Measurements from ENCODE around the gene SMAD6. TPM values are rescaled to one million over a fixed set of nuclear protein-coding genes. Genes with fewer than 3 reads are reported as not detected.

The SMAD6 gene
- total and polyA plus RNA-seq, 2 of the 4 experiments (the other 2 are of a cell fraction) = 4.8 to 8.5 TPM

- no peak overlapping the region for H3K4me2 ChIP-seq (ENCODE audit: low read depth, low read length)
- H3K27me3 ChIP-seq (ENCODE audit: control insufficient read depth, insufficient read depth, low read length) = no peaks in the 10 kb centered on the region
- peak overlapping the region; percentile 38; the same call in 1 of the 2 replicates for H3K18ac ChIP-seq (ENCODE audit: low read depth, low read length)
- H4K91ac ChIP-seq (ENCODE audit: insufficient read depth, low read depth, low read length) = peak overlapping the region; percentile 100
- no CpG with 5 or more reads among the region's 1 CpG for WGBS, 2 experiments (ENCODE audit: extremely low coverage in 2 of 2, insufficient read length in 1 of 2)
- H3K4me1 ChIP-seq (ENCODE audit: control insufficient read depth, insufficient read depth, low read length) = peaks cover 51% of the 10 kb centered on the region
- CTCF ChIA-PET = interaction anchor here (1.3 to 2.3 kb wide), 3 partner anchors 11 to 73 kb away, joined by 3 to 5 read pairs (median 4); no protein-coding TSS in a partner anchor
- no TSS peak for BruUV-seq (replicated peaks)
- peak overlapping the region; percentile 81 to 95; a peak in 3 of 4 replicates for H4K8ac ChIP-seq (ENCODE audit: low read depth in 2 of 2, low read length in 2 of 2)
- TF ChIP-seq USF2 (IDR thresholded peaks at IDR 0.05; ENCODE audit: low read depth, low read length) = no peak
- no peak for TF ChIP-seq MAFK (IDR thresholded peaks at IDR 0.05; ENCODE audit: low read depth, low read length)
- TF ChIP-seq MXI1 (IDR thresholded peaks at IDR 0.05; ENCODE audit: borderline replicate concordance, low read depth, low read length) = no peak
- no peak for TF ChIP-seq POLR2A (IDR thresholded peaks at IDR 0.05; ENCODE audit: low read depth, low read length)
- no peak for TF ChIP-seq CTCF (conservative IDR thresholded peaks at IDR 0.05; ENCODE audit: low read depth, low read length)
- no peak for TF ChIP-seq RFX5 (IDR thresholded peaks at IDR 0.05; ENCODE audit: low read depth, low read length)
- no peak for TF ChIP-seq BHLHE40 (IDR thresholded peaks at IDR 0.05; ENCODE audit: low read depth, low read length)
- TF ChIP-seq MAZ (IDR thresholded peaks at IDR 0.05; ENCODE audit: borderline replicate concordance, low read depth, low read length) = no peak
- TF ChIP-seq NFE2L2 (IDR thresholded peaks at IDR 0.05; ENCODE audit: low read depth, low read length) = no peak
- no peak for TF ChIP-seq SMC3 (IDR thresholded peaks at IDR 0.05; ENCODE audit: low read depth, low read length)
- TF ChIP-seq RCOR1 (IDR thresholded peaks at IDR 0.05; ENCODE audit: insufficient replicate concordance, low read length) = no peak
- no peak for TF ChIP-seq ELK1 (IDR thresholded peaks at IDR 0.05; ENCODE audit: borderline replicate concordance, low read depth, low read length)
- no peak for TF ChIP-seq CEBPB (IDR thresholded peaks at IDR 0.05; ENCODE audit: low read depth, low read length)
- TF ChIP-seq RAD21 (IDR thresholded peaks at IDR 0.05; ENCODE audit: low read length) = no peak
- TF ChIP-seq CHD1 (IDR thresholded peaks at IDR 0.05; ENCODE audit: low read depth, low read length) = no peak
- TF ChIP-seq FOS (IDR thresholded peaks at IDR 0.05; ENCODE audit: low read depth, low read length) = no peak
- H3K36me3 ChIP-seq (ENCODE audit: control insufficient read depth, insufficient read depth, low read length) = peaks cover 5% of the 10 kb centered on the region; the same call in 1 of the 2 replicates
- intact Hi-C loops (cut with micrococcal nuclease) = no loop called here
- H3K9me1 ChIP-seq (ENCODE audit: insufficient read depth, low read length) = peaks cover 40% of the 10 kb centered on the region
- peak overlapping the region; percentile 98 for H2BK15ac ChIP-seq (ENCODE audit: low read depth, low read length)
- peak overlapping the region; percentile 91 for H3K23ac ChIP-seq (ENCODE audit: low read depth, low read length)
- peaks cover 37 to 85% of the 10 kb centered on the region in 2 experiments for H3K79me1 ChIP-seq (ENCODE audit: low read depth in 1 of 2, low read length in 2 of 2)
- H2AK5ac ChIP-seq (ENCODE audit: low read depth, low read length) = peak overlapping the region; percentile 95
- dilution Hi-C loops (cut with HindIII; ENCODE audit: low sequenced_read_pairs, unreplicated experiment) = no loop called here
- H3K9ac ChIP-seq (ENCODE audit: low read depth, low read length) = no peak overlapping the region
- peak overlapping the region; percentile 44 for H2AFZ ChIP-seq (replicated peaks; ENCODE audit: low read length, poor library complexity)
- DNase-seq = no peak
- H3K4me3 ChIP-seq (ENCODE audit: insufficient read depth, low read depth, low read length) = no peak overlapping the region
- in situ Hi-C loops (cut with MboI; ENCODE audit: low sequenced_read_pairs) = no loop called here
- no peaks in the 10 kb centered on the region for H4K20me1 ChIP-seq (ENCODE audit: insufficient read depth, low read length)
- ATAC-seq (ENCODE audit: low read depth) = no peak
- no peak overlapping the region for H3K56ac ChIP-seq (ENCODE audit: extremely low read depth, insufficient read depth, low read length)
- peak overlapping the region; percentile 95 for H3K14ac ChIP-seq (replicated peaks; ENCODE audit: low read depth, low read length)
- H4K5ac ChIP-seq (ENCODE audit: low read depth, low read length) = peak overlapping the region; percentile 47; the same call in 1 of the 2 replicates
- H2BK120ac ChIP-seq (ENCODE audit: low read depth, low read length) = peak overlapping the region; percentile 94
- peak overlapping the region; percentile 89 for H2BK20ac ChIP-seq (ENCODE audit: low read depth, low read length)
- peak overlapping the region; percentile 84 for H2BK5ac ChIP-seq (ENCODE audit: low read depth, low read length, poor library complexity, severe bottlenecking)
- POLR2A ChIA-PET (ENCODE audit: unreplicated experiment) = no interaction called here
- H3K4ac ChIP-seq (ENCODE audit: low read depth, low read length) = peak overlapping the region; percentile 99
- no peaks in the 10 kb centered on the region for H3K9me3 ChIP-seq (ENCODE audit: control insufficient read depth, insufficient read depth, low read length)
- H3K27ac ChIP-seq (ENCODE audit: insufficient read depth, low read length) = peak overlapping the region; percentile 67
- H2AK9ac ChIP-seq (replicated peaks; ENCODE audit: low read depth, low read length, poor library complexity) = peak overlapping the region; percentile 71
Observed at GRCh38 chr15:66778314-66778665, 76.3 kb downstream of the SMAD6 start.

Measured in IMR-90 (cell line).